K562 (cell line): ENCODE results near the gene HOXB6. TPM values are rescaled to one million over a fixed set of nuclear protein-coding genes. Genes with fewer than 3 reads are reported as not detected.
A peak's percentile ranks its signal among the peaks of the same experiment; 100 is the strongest.

Experiments used
- CCNT2 ChIP-seq: IDR thresholded peaks from 2 replicates; pipeline ENCODE4 v1.6.1; 2011; ENCODE audit warnings: borderline replicate concordance, low read depth, mild to moderate bottlenecking, moderate library complexity, mixed read lengths, low read length; ENCODE audit not compliant: insufficient read length; ENCODE audit errors: extremely low read depth
- E2F3 ChIP-seq: fragments of 250-450 bp; sonication (Bioruptor Pico); IDR thresholded peaks from 2 replicates; pipeline ENCODE4 v1.4.0; 2020; ENCODE audit warnings: mild to moderate bottlenecking
- EP400 ChIP-seq: fragments of 450-650 bp; IDR thresholded peaks from 2 replicates; pipeline ENCODE4 v1.6.1; 2017; ENCODE audit warnings: antibody characterized with exemption, mild to moderate bottlenecking, moderate library complexity
- ERF ChIP-seq: fragments of 450-650 bp; formaldehyde crosslinking; IDR thresholded peaks from 2 replicates; pipeline ENCODE4 v1.4.0; 2020; ENCODE audit warnings: mild to moderate bottlenecking, mixed read lengths
- FOXP1 ChIP-seq: sonication (generic); formaldehyde crosslinking; IDR thresholded peaks from 2 replicates; pipeline ENCODE4 v1.8.0; 2022; ENCODE audit warnings: mild to moderate bottlenecking, missing genetic modification reagents
- KDM4B ChIP-seq, 2 experiments: fragments of 450-650 bp in 1 of 2; sonication (generic) in 1 of 2; IDR thresholded peaks; 2 replicates each; pipeline ENCODE4 v1.6.1; 2016 to 2017; ENCODE audit warnings: borderline replicate concordance in 2 of 2, antibody characterized with exemption in 1 of 2, low read depth in 1 of 2, mild to moderate bottlenecking in 1 of 2
- NFIC ChIP-seq: fragments of 450-650 bp; IDR thresholded peaks from 2 replicates; pipeline ENCODE4 v1.6.1; 2017; ENCODE audit warnings: mild to moderate bottlenecking, inconsistent platforms
- SMARCA4 ChIP-seq: fragments of 450-650 bp; IDR thresholded peaks from 2 replicates; pipeline ENCODE4 v1.6.1; 2016
- ZNF239 ChIP-seq: fragments of 250-450 bp; sonication (Bioruptor Pico); IDR thresholded peaks from 2 replicates; pipeline ENCODE4 v1.4.0; 2020; ENCODE audit warnings: mild to moderate bottlenecking
- polyA plus RNA-seq, 8 experiments: library from polyadenylated mRNA; depleted of rRNA in 4 of 8; stranded (reverse) in 5 of 8; unstranded in 3 of 8; fragments of >200 nt; fragmentation: Nextera tagmentation in 2 of 8; fragmentation: Illumina TruSeq in 1 of 8; extraction: Ambion mirVana in 2 of 8; extraction: Trizol in 1 of 8; gene quantifications; 2 replicates each; pipeline versions ENCODE4 v1.2.1 to v1.2.3, GENCODE V29; 2011 to 2014; ENCODE audit warnings: inconsistent platforms in 1 of 8, missing spikeins in 1 of 8
- total RNA-seq, 7 experiments: library from RNA; depleted of rRNA in 6 of 7; stranded (reverse); fragments of >200 nt in 6 of 7; fragmentation: Illumina TruSeq in 2 of 7; extraction: Trizol in 2 of 7; gene quantifications; 2 replicates each; pipeline versions ENCODE4 v1.2.1 to v1.2.3, GENCODE V29; 2011 to 2021; ENCODE audit warnings: low replicate concordance in 1 of 7
- TF ChIP-seq, protein P1 (sequence below), 2 experiments: fragments of 450-650 bp in 1 of 2; sonication (generic) in 1 of 2; formaldehyde crosslinking; conservative IDR thresholded peaks; 2 replicates each; pipeline versions ENCODE4 v1.4.0 to v1.8.1; 2020 to 2022; ENCODE audit warnings: mild to moderate bottlenecking in 1 of 2, missing genetic modification reagents in 1 of 2
- TF ChIP-seq, protein P2 (sequence below), 3 experiments: fragments of 200-800 bp in 1 of 3; sonication (Bioruptor generic) in 1 of 3; sonication (generic) in 1 of 3; formaldehyde crosslinking in 1 of 3; IDR thresholded peaks; 2 replicates each; pipeline versions ENCODE4 v1.6.1 to v1.8.0; 2016 to 2022; ENCODE audit warnings: mild to moderate bottlenecking in 2 of 3, missing compliant biosample characterization in 2 of 3, missing genetic modification characterization in 2 of 3, missing genetic modification reagents in 1 of 3
- TF ChIP-seq, protein P3 (sequence below): fragments of 450-650 bp; IDR thresholded peaks from 2 replicates; pipeline ENCODE4 v1.6.1; 2016; ENCODE audit warnings: mild to moderate bottlenecking, moderate library complexity
- TF ChIP-seq, protein P4 (sequence below): fragments of 250-450 bp; sonication (Bioruptor Pico); IDR thresholded peaks from 2 replicates; pipeline ENCODE4 v1.9.0; 2021; ENCODE audit warnings: mild to moderate bottlenecking

The HOXB6 gene
- total and polyA plus RNA-seq, 9 of the 15 experiments (the other 6 are each of a cell fraction or from before 2014, with no cell fraction given): 1.2 to 14.8 (median 4.9) TPM

DNA sequence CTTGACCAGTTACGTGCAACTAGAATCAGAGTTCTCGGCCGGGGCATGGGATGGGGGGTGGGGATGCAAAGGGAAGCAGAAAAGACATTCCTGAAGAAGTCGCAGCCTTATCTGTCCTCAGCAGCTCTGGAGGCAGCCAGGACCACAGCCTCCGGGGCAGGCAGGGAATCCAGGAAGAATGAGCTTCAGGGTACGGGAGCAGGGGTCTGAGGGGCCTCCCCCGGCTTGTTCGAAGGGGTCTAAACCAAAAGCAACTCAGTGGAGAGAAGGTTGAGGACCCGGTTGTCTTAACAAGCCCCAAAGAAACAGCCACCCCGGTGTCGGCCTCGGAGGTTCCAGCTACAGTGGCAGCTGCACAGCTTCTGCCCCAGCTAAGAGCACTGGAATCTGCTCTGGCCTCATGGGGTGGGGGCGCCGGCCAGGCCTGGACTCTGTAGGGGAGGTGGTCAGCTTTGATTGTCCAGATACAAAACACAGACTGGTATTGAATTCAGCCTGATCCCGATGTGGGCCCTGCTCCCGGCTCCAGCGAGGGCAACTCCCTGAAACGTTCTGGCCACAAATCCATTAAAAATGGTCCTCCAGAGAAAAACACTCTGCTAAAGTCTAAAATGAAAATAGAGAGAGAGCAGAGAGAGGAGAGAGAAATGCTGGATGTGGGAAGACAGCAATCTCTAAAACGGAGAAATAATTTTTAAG, 34.3 kb downstream of the HOXB6 start (continued):
- TF ChIP-seq E2F3 (CRISPR knock-in tag) (no peak), KDM4B (IDR thresholded peaks at IDR 0.05; ENCODE audit: borderline replicate concordance in 2 of 2, low read depth in 1 of 2) (0 out of 4 replicates have a peak, but pooled peaks of 1 of the 2 experiments have one; percentile 49), EP400 (no peak), CCNT2 (no peak), ERF (no peak), NFIC (0 out of 2 replicates have a peak, but pooled peaks have one; percentile 19), FOXP1 (CRISPR knock-in tag) (no peak), ZNF239 (CRISPR knock-in tag) (no peak), SMARCA4 (peak; percentile 61; the same call in 1 of the 2 replicates)
- TF ChIP-seq, protein P1, sequence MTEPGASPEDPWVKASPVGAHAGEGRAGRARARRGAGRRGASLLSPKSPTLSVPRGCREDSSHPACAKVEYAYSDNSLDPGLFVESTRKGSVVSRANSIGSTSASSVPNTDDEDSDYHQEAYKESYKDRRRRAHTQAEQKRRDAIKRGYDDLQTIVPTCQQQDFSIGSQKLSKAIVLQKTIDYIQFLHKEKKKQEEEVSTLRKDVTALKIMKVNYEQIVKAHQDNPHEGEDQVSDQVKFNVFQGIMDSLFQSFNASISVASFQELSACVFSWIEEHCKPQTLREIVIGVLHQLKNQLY (CRISPR knock-in tag; conservative IDR thresholded peaks at IDR 0.05): no peak
- TF ChIP-seq, protein P2, sequence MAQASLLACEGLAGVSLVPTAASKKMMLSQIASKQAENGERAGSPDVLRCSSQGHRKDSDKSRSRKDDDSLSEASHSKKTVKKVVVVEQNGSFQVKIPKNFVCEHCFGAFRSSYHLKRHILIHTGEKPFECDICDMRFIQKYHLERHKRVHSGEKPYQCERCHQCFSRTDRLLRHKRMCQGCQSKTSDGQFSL (CRISPR knock-in tag; IDR thresholded peaks at IDR 0.05): no peak
- TF ChIP-seq, protein P2 (tag; IDR thresholded peaks at IDR 0.05): no peak
- TF ChIP-seq, protein P3, sequence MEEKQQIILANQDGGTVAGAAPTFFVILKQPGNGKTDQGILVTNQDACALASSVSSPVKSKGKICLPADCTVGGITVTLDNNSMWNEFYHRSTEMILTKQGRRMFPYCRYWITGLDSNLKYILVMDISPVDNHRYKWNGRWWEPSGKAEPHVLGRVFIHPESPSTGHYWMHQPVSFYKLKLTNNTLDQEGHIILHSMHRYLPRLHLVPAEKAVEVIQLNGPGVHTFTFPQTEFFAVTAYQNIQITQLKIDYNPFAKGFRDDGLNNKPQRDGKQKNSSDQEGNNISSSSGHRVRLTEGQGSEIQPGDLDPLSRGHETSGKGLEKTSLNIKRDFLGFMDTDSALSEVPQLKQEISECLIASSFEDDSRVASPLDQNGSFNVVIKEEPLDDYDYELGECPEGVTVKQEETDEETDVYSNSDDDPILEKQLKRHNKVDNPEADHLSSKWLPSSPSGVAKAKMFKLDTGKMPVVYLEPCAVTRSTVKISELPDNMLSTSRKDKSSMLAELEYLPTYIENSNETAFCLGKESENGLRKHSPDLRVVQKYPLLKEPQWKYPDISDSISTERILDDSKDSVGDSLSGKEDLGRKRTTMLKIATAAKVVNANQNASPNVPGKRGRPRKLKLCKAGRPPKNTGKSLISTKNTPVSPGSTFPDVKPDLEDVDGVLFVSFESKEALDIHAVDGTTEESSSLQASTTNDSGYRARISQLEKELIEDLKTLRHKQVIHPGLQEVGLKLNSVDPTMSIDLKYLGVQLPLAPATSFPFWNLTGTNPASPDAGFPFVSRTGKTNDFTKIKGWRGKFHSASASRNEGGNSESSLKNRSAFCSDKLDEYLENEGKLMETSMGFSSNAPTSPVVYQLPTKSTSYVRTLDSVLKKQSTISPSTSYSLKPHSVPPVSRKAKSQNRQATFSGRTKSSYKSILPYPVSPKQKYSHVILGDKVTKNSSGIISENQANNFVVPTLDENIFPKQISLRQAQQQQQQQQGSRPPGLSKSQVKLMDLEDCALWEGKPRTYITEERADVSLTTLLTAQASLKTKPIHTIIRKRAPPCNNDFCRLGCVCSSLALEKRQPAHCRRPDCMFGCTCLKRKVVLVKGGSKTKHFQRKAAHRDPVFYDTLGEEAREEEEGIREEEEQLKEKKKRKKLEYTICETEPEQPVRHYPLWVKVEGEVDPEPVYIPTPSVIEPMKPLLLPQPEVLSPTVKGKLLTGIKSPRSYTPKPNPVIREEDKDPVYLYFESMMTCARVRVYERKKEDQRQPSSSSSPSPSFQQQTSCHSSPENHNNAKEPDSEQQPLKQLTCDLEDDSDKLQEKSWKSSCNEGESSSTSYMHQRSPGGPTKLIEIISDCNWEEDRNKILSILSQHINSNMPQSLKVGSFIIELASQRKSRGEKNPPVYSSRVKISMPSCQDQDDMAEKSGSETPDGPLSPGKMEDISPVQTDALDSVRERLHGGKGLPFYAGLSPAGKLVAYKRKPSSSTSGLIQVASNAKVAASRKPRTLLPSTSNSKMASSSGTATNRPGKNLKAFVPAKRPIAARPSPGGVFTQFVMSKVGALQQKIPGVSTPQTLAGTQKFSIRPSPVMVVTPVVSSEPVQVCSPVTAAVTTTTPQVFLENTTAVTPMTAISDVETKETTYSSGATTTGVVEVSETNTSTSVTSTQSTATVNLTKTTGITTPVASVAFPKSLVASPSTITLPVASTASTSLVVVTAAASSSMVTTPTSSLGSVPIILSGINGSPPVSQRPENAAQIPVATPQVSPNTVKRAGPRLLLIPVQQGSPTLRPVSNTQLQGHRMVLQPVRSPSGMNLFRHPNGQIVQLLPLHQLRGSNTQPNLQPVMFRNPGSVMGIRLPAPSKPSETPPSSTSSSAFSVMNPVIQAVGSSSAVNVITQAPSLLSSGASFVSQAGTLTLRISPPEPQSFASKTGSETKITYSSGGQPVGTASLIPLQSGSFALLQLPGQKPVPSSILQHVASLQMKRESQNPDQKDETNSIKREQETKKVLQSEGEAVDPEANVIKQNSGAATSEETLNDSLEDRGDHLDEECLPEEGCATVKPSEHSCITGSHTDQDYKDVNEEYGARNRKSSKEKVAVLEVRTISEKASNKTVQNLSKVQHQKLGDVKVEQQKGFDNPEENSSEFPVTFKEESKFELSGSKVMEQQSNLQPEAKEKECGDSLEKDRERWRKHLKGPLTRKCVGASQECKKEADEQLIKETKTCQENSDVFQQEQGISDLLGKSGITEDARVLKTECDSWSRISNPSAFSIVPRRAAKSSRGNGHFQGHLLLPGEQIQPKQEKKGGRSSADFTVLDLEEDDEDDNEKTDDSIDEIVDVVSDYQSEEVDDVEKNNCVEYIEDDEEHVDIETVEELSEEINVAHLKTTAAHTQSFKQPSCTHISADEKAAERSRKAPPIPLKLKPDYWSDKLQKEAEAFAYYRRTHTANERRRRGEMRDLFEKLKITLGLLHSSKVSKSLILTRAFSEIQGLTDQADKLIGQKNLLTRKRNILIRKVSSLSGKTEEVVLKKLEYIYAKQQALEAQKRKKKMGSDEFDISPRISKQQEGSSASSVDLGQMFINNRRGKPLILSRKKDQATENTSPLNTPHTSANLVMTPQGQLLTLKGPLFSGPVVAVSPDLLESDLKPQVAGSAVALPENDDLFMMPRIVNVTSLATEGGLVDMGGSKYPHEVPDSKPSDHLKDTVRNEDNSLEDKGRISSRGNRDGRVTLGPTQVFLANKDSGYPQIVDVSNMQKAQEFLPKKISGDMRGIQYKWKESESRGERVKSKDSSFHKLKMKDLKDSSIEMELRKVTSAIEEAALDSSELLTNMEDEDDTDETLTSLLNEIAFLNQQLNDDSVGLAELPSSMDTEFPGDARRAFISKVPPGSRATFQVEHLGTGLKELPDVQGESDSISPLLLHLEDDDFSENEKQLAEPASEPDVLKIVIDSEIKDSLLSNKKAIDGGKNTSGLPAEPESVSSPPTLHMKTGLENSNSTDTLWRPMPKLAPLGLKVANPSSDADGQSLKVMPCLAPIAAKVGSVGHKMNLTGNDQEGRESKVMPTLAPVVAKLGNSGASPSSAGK: no peak
- TF ChIP-seq, protein P4, sequence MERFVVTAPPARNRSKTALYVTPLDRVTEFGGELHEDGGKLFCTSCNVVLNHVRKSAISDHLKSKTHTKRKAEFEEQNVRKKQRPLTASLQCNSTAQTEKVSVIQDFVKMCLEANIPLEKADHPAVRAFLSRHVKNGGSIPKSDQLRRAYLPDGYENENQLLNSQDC (CRISPR knock-in tag): no peak
